ENCODE results near the gene ZNF473. TPM values are rescaled to one million over a fixed set of nuclear protein-coding genes. Genes with fewer than 3 reads are reported as not detected.
"Not testable (repeated sequence)": the region's sequence is repeated elsewhere in the genome, so short reads cannot be mapped to it uniquely, and the experiment has no call there.

The ZNF473 gene
- total RNA-seq, 2 experiments from 2014 or later, result 8.8 to 9.2 TPM

GRCh38 chr19:50076581-50077355, 51.0 kb downstream of the ZNF473 start:
- CTCF ChIA-PET, POLR2A ChIA-PET: not testable (repeated sequence)

GRCh38 chr19:50079014-50079413, 53.2 kb downstream of the ZNF473 start:
- POLR2A ChIA-PET, CTCF ChIA-PET: not testable (repeated sequence)

- POLR2A ChIA-PET, CTCF ChIA-PET: not testable (repeated sequence)
Measured at GRCh38 chr19:50084440-50084839, 58.6 kb downstream of the ZNF473 start.

GRCh38 chr19:50087153-50087552, 61.3 kb downstream of the ZNF473 start:
- CTCF ChIA-PET, POLR2A ChIA-PET: not testable (repeated sequence)

- POLR2A ChIA-PET, CTCF ChIA-PET: not testable (repeated sequence)
Measured at GRCh38 chr19:50090706-50091105, 64.9 kb downstream of the ZNF473 start.

- CTCF ChIA-PET, POLR2A ChIA-PET: not testable (repeated sequence)
Measured at GRCh38 chr19:50091786-50092185, 66.0 kb downstream of the ZNF473 start.

GRCh38 chr19:50092597-50092996, 66.8 kb downstream of the ZNF473 start:
- CTCF ChIA-PET, POLR2A ChIA-PET: not testable (repeated sequence)

- POLR2A ChIA-PET, CTCF ChIA-PET: not testable (repeated sequence)
Measured at GRCh38 chr19:50097884-50098283, 72.1 kb downstream of the ZNF473 start.

GRCh38 chr19:50098892-50099291, 73.1 kb downstream of the ZNF473 start:
- CTCF ChIA-PET, result not testable (repeated sequence)

GRCh38 chr19:50099696-50100095, 73.9 kb downstream of the ZNF473 start:
- CTCF ChIA-PET, POLR2A ChIA-PET: not testable (repeated sequence)

More at GRCh38 chr19:50098892-50099291, 73.1 kb downstream of the ZNF473 start:
- POLR2A ChIA-PET, result not testable (repeated sequence)

GRCh38 chr19:50100946-50101345, 75.1 kb downstream of the ZNF473 start:
- POLR2A ChIA-PET, CTCF ChIA-PET: not testable (repeated sequence)

Other genes with a start within 250 kb of the ZNF473 start
- gene FUZ, start 212.7 kb upstream of the ZNF473 start, total RNA-seq, result 10 to 100 TPM; 32.6 to 33.4 TPM
- gene MED25, start 207.7 kb upstream of the ZNF473 start, total RNA-seq, result 10 to 100 TPM; 44.8 to 48.2 TPM
- gene PTOV1, start 174.8 kb upstream of the ZNF473 start, total RNA-seq, result 10 to 100 TPM; 90.2 to 90.9 TPM
- 10 to 100 TPM; 86.7 to 93.1 TPM for gene PNKP, start 158.4 kb upstream of the ZNF473 start, total RNA-seq
- 10 to 100 TPM; 31.7 TPM for gene AKT1S1, start 148.7 kb upstream of the ZNF473 start, total RNA-seq
- gene TBC1D17, start 148.3 kb upstream of the ZNF473 start, total RNA-seq, result 10 to 100 TPM; 26.3 to 27.4 TPM
- gene IL4I1, start 129.1 kb upstream of the ZNF473 start, total RNA-seq, result 10 to 100 TPM; 28.9 to 30.8 TPM
- gene ATF5, start 96.8 kb upstream of the ZNF473 start, total RNA-seq, result 10 to 100 TPM; 34.2 to 38.1 TPM
- 100 to 1,000 TPM; 206 to 216 TPM for gene NUP62, start 96.5 kb upstream of the ZNF473 start, total RNA-seq
- not detected for gene SIGLEC11, start 64.8 kb upstream of the ZNF473 start, total RNA-seq
- 10 to 100 TPM; 53.4 to 54.9 TPM for gene VRK3, start 633 bp upstream of the ZNF473 start, total RNA-seq
- gene IZUMO2, start 137.3 kb downstream of the ZNF473 start, total RNA-seq, result not detected
- gene MYH14, start 177.6 kb downstream of the ZNF473 start, total RNA-seq, result not detected